Fibroblast of lung (primary cell): ENCODE results near the gene ITPR3. TPM values are rescaled to one million over a fixed set of nuclear protein-coding genes. Genes with fewer than 3 reads are reported as not detected.

Experiments
- DNase-seq, 2 donors: peaks; one replicate each; pipeline versions ENCODE4 v3.0.0 to v3.0.0-alpha.2; 2010; ENCODE audit warnings: low read depth in 2 of 2
- H2AFZ ChIP-seq: 2 replicates; pipeline ENCODE4 v1.5.1; 2012; ENCODE audit warnings: low read length, control low read depth, inconsistent platforms
- H3K27ac ChIP-seq: 2 replicates; pipeline ENCODE4 v1.5.1; 2011; ENCODE audit warnings: low read length, control low read depth; ENCODE audit not compliant: insufficient read depth
- H3K27me3 ChIP-seq: 2 replicates; pipeline ENCODE4 v1.5.1; 2011; ENCODE audit warnings: mild to moderate bottlenecking, low read length; ENCODE audit not compliant: control insufficient read depth, insufficient read depth
- H3K36me3 ChIP-seq: 2 replicates; pipeline ENCODE4 v1.5.1; 2011; ENCODE audit warnings: low read length; ENCODE audit not compliant: control insufficient read depth, insufficient read depth
- H3K4me1 ChIP-seq: 2 replicates; pipeline ENCODE4 v1.5.1; 2011; ENCODE audit warnings: low read length; ENCODE audit not compliant: control insufficient read depth, insufficient read depth; ENCODE audit errors: extremely low read depth
- H3K4me2 ChIP-seq: 2 replicates; pipeline ENCODE4 v1.5.1; 2011; ENCODE audit warnings: low read length, control low read depth; ENCODE audit not compliant: insufficient read depth; ENCODE audit errors: extremely low read depth
- H3K4me3 ChIP-seq, 4 experiments: fragments of 200-600 bp in 1 of 4; sonication (generic) in 1 of 4; replicated peaks in 1 of 4; 2 replicates each; pipeline ENCODE4 v1.5.1; 2011 to 2016; ENCODE audit warnings: low read length in 4 of 4, low read depth in 3 of 4, mild to moderate bottlenecking in 3 of 4, control low read depth in 2 of 4, inconsistent platforms in 1 of 4, mixed read lengths in 1 of 4; ENCODE audit not compliant: insufficient read depth in 1 of 4; ENCODE audit errors: control extremely low read depth in 1 of 4
- H3K79me2 ChIP-seq: 2 replicates; pipeline ENCODE4 v1.5.1; 2012; ENCODE audit warnings: mild to moderate bottlenecking, low read length, inconsistent platforms; ENCODE audit not compliant: control insufficient read depth, insufficient read depth
- H3K9ac ChIP-seq: 2 replicates; pipeline ENCODE4 v1.5.1; 2011; ENCODE audit warnings: mild to moderate bottlenecking, low read length, control low read depth; ENCODE audit not compliant: insufficient read depth
- H3K9me3 ChIP-seq: 2 replicates; pipeline ENCODE4 v1.5.1; 2012; ENCODE audit warnings: low read depth, low read length; ENCODE audit not compliant: control insufficient read depth, insufficient read depth
- H4K20me1 ChIP-seq: 2 replicates; pipeline ENCODE4 v1.5.1; 2011; ENCODE audit warnings: low read length; ENCODE audit not compliant: control insufficient read depth, insufficient read depth; ENCODE audit errors: extremely low read depth
- EZH2 ChIP-seq: IDR thresholded peaks from 2 replicates; pipeline ENCODE4 v1.5.1; 2012; ENCODE audit warnings: low read length, control low read depth, mild to moderate bottlenecking; ENCODE audit errors: missing control alignments
- polyA minus RNA-seq: library from RNA; depleted of rRNA, polyadenylated mRNA; stranded (reverse); fragments of >200 nt; gene quantifications from 2 replicates; pipeline ENCODE4 v1.2.3, GENCODE V29; 2011; ENCODE audit warnings: low replicate concordance
- polyA plus RNA-seq, 2 donors: library from polyadenylated mRNA; depleted of rRNA in 1 of 2; stranded (reverse) in 1 of 2; unstranded in 1 of 2; fragments of >200 nt; gene quantifications; 2 replicates each; pipeline ENCODE4 v1.2.1, GENCODE V29; 2011 to 2012; ENCODE audit warnings: missing spikeins in 1 of 2
- total RNA-seq: library from RNA; depleted of rRNA; stranded (reverse); fragments of >200 nt; gene quantifications from 2 replicates; pipeline ENCODE4 v1.2.1, GENCODE V29; 2014
- TF ChIP-seq, protein P1 (sequence below), 2 donors: IDR thresholded peaks in 1 of 2; conservative IDR thresholded peaks in 1 of 2; 1 replicate in 1 of 2; 2 replicates in 1 of 2; pipeline ENCODE4 v1.5.1; 2011 to 2012; ENCODE audit warnings: low read length in 2 of 2, control low read depth in 1 of 2, inconsistent platforms in 1 of 2, low read depth in 1 of 2, mild to moderate bottlenecking in 1 of 2

ITPR3 gene
- total RNA-seq (19.3 and 43.4 TPM in 2 replicates), polyA plus RNA-seq (9.6 and 36.8 TPM in 2 replicates), polyA minus RNA-seq (54.5 and 173 TPM in 2 replicates)
- 10.7 and 32.5 TPM in 2 replicates for polyA plus RNA-seq (2012)

- Histone ChIP-seq H3K4me1 (peaks cover 13% of the 10 kb centered on the region), H3K4me3 (peak within 1 kb of the TSS; percentile 54 to 76 (median 76)), H3K9me3 (no peaks in the 10 kb centered on the region), H3K27me3 (no peaks in the 10 kb centered on the region), H3K27ac (peak within 1 kb of the TSS; percentile 46), H3K9ac (peak within 1 kb of the TSS; percentile 66), H3K36me3 (no peaks in the 10 kb centered on the region), H3K4me2 (peak within 1 kb of the TSS; percentile 84), H3K79me2 (peaks cover 40% of the 10 kb centered on the region), H2AFZ (peak within 1 kb of the TSS; percentile 33), H4K20me1 (no peaks in the 10 kb centered on the region)
- TF ChIP-seq, protein P1, sequence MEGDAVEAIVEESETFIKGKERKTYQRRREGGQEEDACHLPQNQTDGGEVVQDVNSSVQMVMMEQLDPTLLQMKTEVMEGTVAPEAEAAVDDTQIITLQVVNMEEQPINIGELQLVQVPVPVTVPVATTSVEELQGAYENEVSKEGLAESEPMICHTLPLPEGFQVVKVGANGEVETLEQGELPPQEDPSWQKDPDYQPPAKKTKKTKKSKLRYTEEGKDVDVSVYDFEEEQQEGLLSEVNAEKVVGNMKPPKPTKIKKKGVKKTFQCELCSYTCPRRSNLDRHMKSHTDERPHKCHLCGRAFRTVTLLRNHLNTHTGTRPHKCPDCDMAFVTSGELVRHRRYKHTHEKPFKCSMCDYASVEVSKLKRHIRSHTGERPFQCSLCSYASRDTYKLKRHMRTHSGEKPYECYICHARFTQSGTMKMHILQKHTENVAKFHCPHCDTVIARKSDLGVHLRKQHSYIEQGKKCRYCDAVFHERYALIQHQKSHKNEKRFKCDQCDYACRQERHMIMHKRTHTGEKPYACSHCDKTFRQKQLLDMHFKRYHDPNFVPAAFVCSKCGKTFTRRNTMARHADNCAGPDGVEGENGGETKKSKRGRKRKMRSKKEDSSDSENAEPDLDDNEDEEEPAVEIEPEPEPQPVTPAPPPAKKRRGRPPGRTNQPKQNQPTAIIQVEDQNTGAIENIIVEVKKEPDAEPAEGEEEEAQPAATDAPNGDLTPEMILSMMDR (conservative IDR thresholded peaks at IDR 0.05 in 1 of 2, IDR thresholded peaks at IDR 0.05 in 1 of 2; ENCODE audit: low read depth in 1 of 2, low read length in 2 of 2): no peak
- no peak for TF ChIP-seq EZH2
- peak; percentile 30 for DNase-seq
Observed at GRCh38 chr6:33620856-33621710, at the start of gene ITPR3. TSS of gene ITPR3 (plus strand) at chr6:33621322. CDS start at chr6:33621603, 281 bp downstream.

GRCh38 chr6:33571637-33572316 lies 49.3 kb upstream of the ITPR3 start:
- peak overlapping the region; percentile 72 for H3K27ac ChIP-seq
- no peaks in the 10 kb centered on the region for H3K9me3 ChIP-seq
- H4K20me1 ChIP-seq: no peaks in the 10 kb centered on the region
- H3K4me1 ChIP-seq: peaks cover 5% of the 10 kb centered on the region
- TF ChIP-seq EZH2: no peak
- TF ChIP-seq, protein P1 (conservative IDR thresholded peaks at IDR 0.05 in 1 of 2, IDR thresholded peaks at IDR 0.05 in 1 of 2; ENCODE audit: low read depth in 1 of 2, low read length in 2 of 2): no peak
- H3K4me3 ChIP-seq: peak overlapping the region; percentile 53 to 78 (median 58)
- no peaks in the 10 kb centered on the region for H3K79me2 ChIP-seq
- H3K27me3 ChIP-seq: no peaks in the 10 kb centered on the region
- H3K9ac ChIP-seq: no peak overlapping the region
- peak overlapping the region; percentile 90 for H3K4me2 ChIP-seq
- H2AFZ ChIP-seq: peak overlapping the region; percentile 77
- no peak for DNase-seq
- peaks cover 6% of the 10 kb centered on the region for H3K36me3 ChIP-seq

- Histone ChIP-seq H3K79me2 (peaks cover 26% of the 10 kb centered on the region), H3K4me1 (peaks cover 8% of the 10 kb centered on the region), H3K9me3 (no peaks in the 10 kb centered on the region), H3K4me2 (no peak overlapping the region), H3K9ac (no peak overlapping the region), H3K36me3 (peaks cover 16% of the 10 kb centered on the region), H3K4me3 (no peak overlapping the region), H3K27me3 (no peaks in the 10 kb centered on the region), H2AFZ (no peak overlapping the region), H4K20me1 (no peaks in the 10 kb centered on the region), H3K27ac (no peak overlapping the region)
- TF ChIP-seq EZH2: no peak
- TF ChIP-seq, protein P1 (conservative IDR thresholded peaks at IDR 0.05 in 1 of 2, IDR thresholded peaks at IDR 0.05 in 1 of 2; ENCODE audit: low read depth in 1 of 2, low read length in 2 of 2): no peak
- DNase-seq: no peak
Observed at GRCh38 chr6:33575211-33575610, 45.9 kb upstream of the ITPR3 start.
